Activated CD4-positive, CD25-positive, alpha-beta regulatory T cell treated with anti-CD3 and anti-CD28 coated beads, Interleukin-2, amount 50 U/mL, for 24 hours (primary cell): Measurements from ENCODE around the gene CABP7.
"Not testable (repeated sequence)": the region's sequence is repeated elsewhere in the genome, so short reads cannot be mapped to it uniquely, and the experiment has no call there.

Experiments used
- ATAC-seq, 2 donors: fragments of 150-1000 bp; cut with Tn5 transposase; one replicate each; pipeline ENCODE4 v1.10.0; 2021; ENCODE audit warnings: mild to moderate bottlenecking in 1 of 2, moderate library complexity in 1 of 2

CABP7 gene

GRCh38 chr22:29750559-29751538 lies 31.0 kb downstream of the CABP7 start:
- ATAC-seq, result peak; percentile 56 to 83

- ATAC-seq, result no peak
Measured at GRCh38 chr22:29751669-29752068, 31.9 kb downstream of the CABP7 start.

- ATAC-seq, result no peak
Measured at GRCh38 chr22:29753808-29754657, 34.2 kb downstream of the CABP7 start.

- ATAC-seq, result not testable (repeated sequence)
Measured at GRCh38 chr22:29754658-29755395, 35.0 kb downstream of the CABP7 start.

GRCh38 chr22:29755889-29756288 lies 36.1 kb downstream of the CABP7 start:
- ATAC-seq, result no peak

GRCh38 chr22:29756341-29756740 lies 36.5 kb downstream of the CABP7 start:
- ATAC-seq, result no peak

- ATAC-seq, result no peak
Measured at GRCh38 chr22:29757096-29757495, 37.3 kb downstream of the CABP7 start.

- no peak for ATAC-seq
Measured at GRCh38 chr22:29758068-29758622, 38.3 kb downstream of the CABP7 start.

GRCh38 chr22:29758959-29759358 lies 39.2 kb downstream of the CABP7 start:
- no peak for ATAC-seq

- ATAC-seq, result no peak
Measured at GRCh38 chr22:29762263-29762662, 42.5 kb downstream of the CABP7 start.

GRCh38 chr22:29765905-29766631 lies 46.3 kb downstream of the CABP7 start:
- peak in 1 of 2 donors; percentile 6 for ATAC-seq

- ATAC-seq, result peak; percentile 97 to 98
Measured at GRCh38 chr22:29766632-29767170, 46.9 kb downstream of the CABP7 start, which contains the start of gene ZMAT5. Gene ZMAT5, minus strand, starts transcription at chr22:29767007. Its CDS starts 18,463 bp downstream, at chr22:29748544.

- peak; percentile 78 for ATAC-seq
Measured at GRCh38 chr22:29767171-29768051, 47.6 kb downstream of the CABP7 start, which contains the start of gene UQCR10. Gene UQCR10, plus strand, starts transcription at chr22:29767369. Its CDS starts 30 bp downstream, at chr22:29767399.

GRCh38 chr22:29768052-29768693 lies 48.4 kb downstream of the CABP7 start:
- no peak for ATAC-seq

GRCh38 chr22:29769723-29770321 lies 50.0 kb downstream of the CABP7 start:
- ATAC-seq, result no peak

GRCh38 chr22:29772170-29772641 lies 52.4 kb downstream of the CABP7 start:
- ATAC-seq, result no peak

- no peak for ATAC-seq
Measured at GRCh38 chr22:29773233-29773632, 53.4 kb downstream of the CABP7 start.

GRCh38 chr22:29780220-29780619 lies 60.4 kb downstream of the CABP7 start:
- no peak for ATAC-seq
